Prostate gland (tissue), 2 donors: Measurements from ENCODE around the gene XCL2.

ENCODE experiments used
- POLR2A ChIP-seq: fragments of 450-650 bp; IDR thresholded peaks from one replicate; pipeline ENCODE4 v1.6.1; 2016; ENCODE audit warnings: antibody characterized with exemption, mild to moderate bottlenecking
- POLR2AphosphoS5 ChIP-seq: sonication (generic); formaldehyde crosslinking; IDR thresholded peaks from one replicate; pipeline ENCODE4 v1.6.1; 2017; ENCODE audit warnings: antibody characterized with exemption
- TF ChIP-seq, protein P1 (sequence below), 4 experiments: fragments of 200-600 bp in 2 of 4; fragments of 450-650 bp in 2 of 4; sonication (generic) in 2 of 4; IDR thresholded peaks; 1 replicate in 3 of 4; 2 replicates in 1 of 4; pipeline ENCODE4 v1.5.1; 2016 to 2019; ENCODE audit warnings: antibody characterized with exemption in 4 of 4, mild to moderate bottlenecking in 2 of 4, moderate library complexity in 2 of 4

DNA sequence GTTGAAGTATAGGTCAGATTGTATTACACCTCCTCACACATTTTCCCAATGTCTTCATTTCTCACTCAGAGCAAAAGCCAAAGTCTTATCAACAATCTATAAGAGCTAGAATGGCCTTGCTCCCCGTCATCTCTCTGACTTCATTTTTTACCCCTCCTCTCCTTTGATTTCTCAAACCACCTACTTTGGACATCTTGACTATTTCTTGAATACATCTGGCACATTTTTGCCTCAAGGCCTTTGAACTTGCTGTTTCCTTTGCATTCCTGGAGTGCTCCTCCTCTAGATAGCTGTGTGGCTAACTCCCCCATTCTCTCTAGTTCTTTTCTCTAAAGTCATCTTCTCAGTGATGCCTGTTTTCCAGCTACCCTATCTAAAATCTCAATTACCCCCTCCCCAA lies 7.2 kb upstream of the XCL2 start:
- TF ChIP-seq POLR2A (no peak), POLR2AphosphoS5 (no peak)
- TF ChIP-seq, protein P1, sequence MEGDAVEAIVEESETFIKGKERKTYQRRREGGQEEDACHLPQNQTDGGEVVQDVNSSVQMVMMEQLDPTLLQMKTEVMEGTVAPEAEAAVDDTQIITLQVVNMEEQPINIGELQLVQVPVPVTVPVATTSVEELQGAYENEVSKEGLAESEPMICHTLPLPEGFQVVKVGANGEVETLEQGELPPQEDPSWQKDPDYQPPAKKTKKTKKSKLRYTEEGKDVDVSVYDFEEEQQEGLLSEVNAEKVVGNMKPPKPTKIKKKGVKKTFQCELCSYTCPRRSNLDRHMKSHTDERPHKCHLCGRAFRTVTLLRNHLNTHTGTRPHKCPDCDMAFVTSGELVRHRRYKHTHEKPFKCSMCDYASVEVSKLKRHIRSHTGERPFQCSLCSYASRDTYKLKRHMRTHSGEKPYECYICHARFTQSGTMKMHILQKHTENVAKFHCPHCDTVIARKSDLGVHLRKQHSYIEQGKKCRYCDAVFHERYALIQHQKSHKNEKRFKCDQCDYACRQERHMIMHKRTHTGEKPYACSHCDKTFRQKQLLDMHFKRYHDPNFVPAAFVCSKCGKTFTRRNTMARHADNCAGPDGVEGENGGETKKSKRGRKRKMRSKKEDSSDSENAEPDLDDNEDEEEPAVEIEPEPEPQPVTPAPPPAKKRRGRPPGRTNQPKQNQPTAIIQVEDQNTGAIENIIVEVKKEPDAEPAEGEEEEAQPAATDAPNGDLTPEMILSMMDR (IDR thresholded peaks at IDR 0.05), result no peak
